ENCODE data around the gene RNF2. TPM values are rescaled to one million over a fixed set of nuclear protein-coding genes. Genes with fewer than 3 reads are reported as not detected.

Gene RNF2
- total RNA-seq, 1 donor from 2014 or later = 4.0 TPM

DNA sequence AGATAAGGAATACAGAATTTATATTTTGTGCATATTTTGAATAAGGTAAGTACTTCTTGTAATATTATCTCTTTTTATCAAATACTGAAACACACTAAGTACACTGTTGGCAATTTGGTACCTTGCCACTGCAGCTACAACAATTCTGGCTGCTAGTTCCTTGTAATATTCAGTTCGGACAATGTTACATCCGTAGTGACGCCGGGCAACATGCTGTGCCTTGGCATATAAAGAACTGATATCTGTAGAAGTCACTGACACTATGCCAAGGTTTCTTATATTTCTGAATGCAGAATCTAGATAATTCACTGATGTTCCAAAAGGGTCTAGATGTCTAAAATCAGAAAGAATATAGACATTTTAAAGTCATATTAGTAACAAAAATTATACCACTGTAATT is 93.9 kb downstream of the RNF2 start:
- Histone ChIP-seq H3K4me1 (no peaks in the 10 kb centered on the region), H3K36me3 (peaks cover 23 to 67% of the 10 kb centered on the region in 2 donors), H3K4me3 (no peak overlapping the region), H3K9me3 (no peaks in the 10 kb centered on the region), H3K27me3 (no peaks in the 10 kb centered on the region), H3K27ac (no peak overlapping the region)
- intact Hi-C loops (cut with DNase I) = no loop called here
- TF ChIP-seq, protein P1, sequence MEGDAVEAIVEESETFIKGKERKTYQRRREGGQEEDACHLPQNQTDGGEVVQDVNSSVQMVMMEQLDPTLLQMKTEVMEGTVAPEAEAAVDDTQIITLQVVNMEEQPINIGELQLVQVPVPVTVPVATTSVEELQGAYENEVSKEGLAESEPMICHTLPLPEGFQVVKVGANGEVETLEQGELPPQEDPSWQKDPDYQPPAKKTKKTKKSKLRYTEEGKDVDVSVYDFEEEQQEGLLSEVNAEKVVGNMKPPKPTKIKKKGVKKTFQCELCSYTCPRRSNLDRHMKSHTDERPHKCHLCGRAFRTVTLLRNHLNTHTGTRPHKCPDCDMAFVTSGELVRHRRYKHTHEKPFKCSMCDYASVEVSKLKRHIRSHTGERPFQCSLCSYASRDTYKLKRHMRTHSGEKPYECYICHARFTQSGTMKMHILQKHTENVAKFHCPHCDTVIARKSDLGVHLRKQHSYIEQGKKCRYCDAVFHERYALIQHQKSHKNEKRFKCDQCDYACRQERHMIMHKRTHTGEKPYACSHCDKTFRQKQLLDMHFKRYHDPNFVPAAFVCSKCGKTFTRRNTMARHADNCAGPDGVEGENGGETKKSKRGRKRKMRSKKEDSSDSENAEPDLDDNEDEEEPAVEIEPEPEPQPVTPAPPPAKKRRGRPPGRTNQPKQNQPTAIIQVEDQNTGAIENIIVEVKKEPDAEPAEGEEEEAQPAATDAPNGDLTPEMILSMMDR (IDR thresholded peaks at IDR 0.05) = no peak
- no peak for DNase-seq (ENCODE audit: low spot score in 2 of 2)

DNA sequence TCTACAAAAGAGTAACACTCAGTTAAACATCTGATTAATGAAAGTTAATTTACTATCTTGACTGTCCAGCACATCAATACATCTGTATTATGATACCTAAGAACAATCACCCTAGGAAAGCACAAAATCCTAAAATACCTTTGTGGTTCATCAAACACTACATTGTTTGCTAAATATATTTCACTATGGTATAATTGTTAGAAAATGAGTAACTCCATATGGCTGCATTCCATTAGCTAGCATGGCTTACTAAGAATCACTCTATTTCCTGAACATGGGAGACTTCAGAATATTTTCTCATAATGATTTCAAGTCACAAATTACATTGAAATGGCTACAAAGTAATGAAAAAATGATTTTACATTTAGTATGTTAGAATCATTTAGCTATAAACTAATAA is 98.9 kb downstream of the RNF2 start:
- TF ChIP-seq, protein P1 (IDR thresholded peaks at IDR 0.05) = no peak

DNA sequence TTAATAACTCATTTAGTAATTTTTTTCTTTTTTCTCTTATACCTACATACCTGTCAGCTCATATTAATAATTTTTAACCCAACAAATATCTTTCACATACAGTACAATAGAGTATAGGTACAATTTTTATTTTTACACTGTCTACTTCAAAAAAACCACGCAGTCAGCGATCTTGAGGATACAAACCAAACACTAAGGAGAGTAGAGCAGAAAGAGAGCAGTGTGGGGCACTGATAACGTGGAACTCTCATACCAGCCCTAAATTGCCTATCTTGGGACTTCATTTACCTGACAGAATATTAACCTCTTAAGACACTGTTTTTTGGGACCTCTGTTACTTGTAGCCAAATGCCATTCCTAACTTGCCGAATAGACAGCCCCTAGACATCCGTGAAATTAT is 105.9 kb downstream of the RNF2 start:
- peaks cover 19 to 38% of the 10 kb centered on the region in 2 donors for H3K36me3 ChIP-seq
- H3K9me3 ChIP-seq = no peaks in the 10 kb centered on the region

More for the DNA sequence above, 98.9 kb downstream of the RNF2 start:
- Histone ChIP-seq H3K4me3 (no peak overlapping the region), H3K4me1 (no peaks in the 10 kb centered on the region), H3K27me3 (no peaks in the 10 kb centered on the region), H3K9me3 (no peaks in the 10 kb centered on the region), H3K36me3 (peaks cover 14 to 66% of the 10 kb centered on the region in 2 donors), H3K27ac (no peak overlapping the region)
- no peak for DNase-seq (ENCODE audit: low spot score in 2 of 2)
- intact Hi-C loops (cut with DNase I) = no loop called here

More for the DNA sequence above, 105.9 kb downstream of the RNF2 start:
- DNase-seq (ENCODE audit: low spot score in 2 of 2) = no peak
- Histone ChIP-seq H3K27ac (no peak overlapping the region), H3K4me1 (peaks cover 4 to 13% of the 10 kb centered on the region in 2 donors), H3K27me3 (no peaks in the 10 kb centered on the region), H3K4me3 (no peak overlapping the region)
- intact Hi-C loops (cut with DNase I) = loop anchor here (10.0 kb wide), 1 partner anchor 166 kb away; no protein-coding TSS in a partner anchor
- TF ChIP-seq, protein P1 (IDR thresholded peaks at IDR 0.05) = no peak

Other genes with a start within 250 kb of the RNF2 start
- 74.6 TPM for gene NIBAN1, start 71.0 kb upstream of the RNF2 start, total RNA-seq
- gene TRMT1L, start 111.4 kb downstream of the RNF2 start, total RNA-seq = 0.96 TPM
- 0.43 TPM for gene SWT1, start 111.6 kb downstream of the RNF2 start, total RNA-seq

Data from ascending aorta (tissue), 2 donors.